Measurements from ENCODE around the gene NLGN1. TPM values are rescaled to one million over a fixed set of nuclear protein-coding genes. Genes with fewer than 3 reads are reported as not detected.
A peak's percentile ranks its signal among the peaks of the same experiment; 100 is the strongest.

The NLGN1 gene
- polyA plus RNA-seq, 2 of the 4 experiments (the other 2 are of a cell fraction), result not detected

- Histone ChIP-seq H3K27ac (no peak overlapping the region), H3K4me3 (no peak overlapping the region), H3K4me2 (no peak overlapping the region), H3K4me1 (no peaks in the 10 kb centered on the region), H3K9me3 (no peaks in the 10 kb centered on the region)
- WGBS (ENCODE audit: missing lambda C conversion rate), result 13% methylated on average over 5 of the region's 5 CpGs
- TF ChIP-seq ELK1 (IDR thresholded peaks at IDR 0.05; ENCODE audit: low read depth, low read length) (no peak), E2F6 (IDR thresholded peaks at IDR 0.05; ENCODE audit: borderline replicate concordance, low read depth) (no peak), HOXB5 (CRISPR knock-in tag; IDR thresholded peaks at IDR 0.05) (no peak), FOSB (CRISPR knock-in tag; IDR thresholded peaks at IDR 0.05) (no peak), FOXS1 (CRISPR knock-in tag; IDR thresholded peaks at IDR 0.05) (no peak), POLR2AphosphoS2 (conservative IDR thresholded peaks at IDR 0.05; ENCODE audit: low read length) (no peak), RAD21 (conservative IDR thresholded peaks at IDR 0.05 in 1 of 2, IDR thresholded peaks at IDR 0.05 in 1 of 2) (peak; percentile 29 to 41; a peak in 4 of 5 replicates), SMC3 (IDR thresholded peaks at IDR 0.05) (0 out of 3 replicates have a peak, but pooled peaks have one; percentile 17), BCL3 (IDR thresholded peaks at IDR 0.05) (no peak), ZFP36 (IDR thresholded peaks at IDR 0.05; ENCODE audit: borderline replicate concordance, partially characterized antibody) (no peak)
- TF ChIP-seq, protein P1, sequence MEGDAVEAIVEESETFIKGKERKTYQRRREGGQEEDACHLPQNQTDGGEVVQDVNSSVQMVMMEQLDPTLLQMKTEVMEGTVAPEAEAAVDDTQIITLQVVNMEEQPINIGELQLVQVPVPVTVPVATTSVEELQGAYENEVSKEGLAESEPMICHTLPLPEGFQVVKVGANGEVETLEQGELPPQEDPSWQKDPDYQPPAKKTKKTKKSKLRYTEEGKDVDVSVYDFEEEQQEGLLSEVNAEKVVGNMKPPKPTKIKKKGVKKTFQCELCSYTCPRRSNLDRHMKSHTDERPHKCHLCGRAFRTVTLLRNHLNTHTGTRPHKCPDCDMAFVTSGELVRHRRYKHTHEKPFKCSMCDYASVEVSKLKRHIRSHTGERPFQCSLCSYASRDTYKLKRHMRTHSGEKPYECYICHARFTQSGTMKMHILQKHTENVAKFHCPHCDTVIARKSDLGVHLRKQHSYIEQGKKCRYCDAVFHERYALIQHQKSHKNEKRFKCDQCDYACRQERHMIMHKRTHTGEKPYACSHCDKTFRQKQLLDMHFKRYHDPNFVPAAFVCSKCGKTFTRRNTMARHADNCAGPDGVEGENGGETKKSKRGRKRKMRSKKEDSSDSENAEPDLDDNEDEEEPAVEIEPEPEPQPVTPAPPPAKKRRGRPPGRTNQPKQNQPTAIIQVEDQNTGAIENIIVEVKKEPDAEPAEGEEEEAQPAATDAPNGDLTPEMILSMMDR (IDR thresholded peaks at IDR 0.05), result peak; percentile 26; the same call in 2 of the 3 replicates
- TF ChIP-seq, protein P2, sequence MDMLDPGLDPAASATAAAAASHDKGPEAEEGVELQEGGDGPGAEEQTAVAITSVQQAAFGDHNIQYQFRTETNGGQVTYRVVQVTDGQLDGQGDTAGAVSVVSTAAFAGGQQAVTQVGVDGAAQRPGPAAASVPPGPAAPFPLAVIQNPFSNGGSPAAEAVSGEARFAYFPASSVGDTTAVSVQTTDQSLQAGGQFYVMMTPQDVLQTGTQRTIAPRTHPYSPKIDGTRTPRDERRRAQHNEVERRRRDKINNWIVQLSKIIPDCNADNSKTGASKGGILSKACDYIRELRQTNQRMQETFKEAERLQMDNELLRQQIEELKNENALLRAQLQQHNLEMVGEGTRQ (IDR thresholded peaks at IDR 0.05), result no peak
- ATAC-seq (no peak; a peak in 1 of 6 replicates), FAIRE-seq (no peak), DNase-seq (ENCODE audit: low read depth in 1 of 2, low spot score in 1 of 2) (peak in 1 of 2 experiments; percentile 11)
- CTCF ChIA-PET, result interaction anchor here (1.7 kb wide), 1 partner anchor 140 kb away, joined by 3 read pairs; no protein-coding TSS in a partner anchor
- POLR2A ChIA-PET, result no interaction called here
Observed at GRCh38 chr3:173411375-173411973, 13.9 kb downstream of the NLGN1 start.

GRCh38 chr3:173416070-173416469 is 18.5 kb downstream of the NLGN1 start:
- CTCF ChIA-PET, result no interaction called here
- WGBS (ENCODE audit: missing lambda C conversion rate), result 0% methylated on average over 1 of the region's 1 CpG
- no peak for ATAC-seq

More at GRCh38 chr3:173416070-173416469, 18.5 kb downstream of the NLGN1 start:
- no peak for DNase-seq (ENCODE audit: low read depth in 1 of 2, low spot score in 1 of 2)
- no peak for FAIRE-seq
- POLR2A ChIA-PET, result no interaction called here
- H3K27ac ChIP-seq, result no peak overlapping the region
- H3K9me3 ChIP-seq, result no peaks in the 10 kb centered on the region
- no peak overlapping the region for H3K4me2 ChIP-seq
- no peak for TF ChIP-seq CHD2 (IDR thresholded peaks at IDR 0.05; ENCODE audit: low read length, partially characterized antibody)
- TF ChIP-seq POLR2AphosphoS2 (conservative IDR thresholded peaks at IDR 0.05; ENCODE audit: low read length), result no peak
- TF ChIP-seq NFE2L2 (conservative IDR thresholded peaks at IDR 0.05; ENCODE audit: low read length), result no peak
- TF ChIP-seq MYC (IDR thresholded peaks at IDR 0.05; ENCODE audit: borderline replicate concordance, low read length), result no peak
- TF ChIP-seq, protein P2 (IDR thresholded peaks at IDR 0.05), result no peak
- TF ChIP-seq RAD21 (conservative IDR thresholded peaks at IDR 0.05 in 1 of 2, IDR thresholded peaks at IDR 0.05 in 1 of 2), result no peak
- no peak overlapping the region for H3K4me3 ChIP-seq
- H3K4me1 ChIP-seq, result no peaks in the 10 kb centered on the region
